Heart left ventricle (tissue), 16 donors: ENCODE results near the gene TLK1. TPM values are rescaled to one million over a fixed set of nuclear protein-coding genes. Genes with fewer than 3 reads are reported as not detected.

Source experiments
- ATAC-seq, 4 donors: fragments of 200-7000 bp; cut with Tn5 transposase; one replicate each; pipeline ENCODE4 v1.9.1; 2020 to 2022; ENCODE audit warnings: moderate library complexity in 4 of 4, mild to moderate bottlenecking in 3 of 4, moderate number of reproducible peaks in 1 of 4
- DNase-seq, 5 donors: peaks; one replicate each; pipeline ENCODE4 v3.0.0-alpha.2; 2020
- H3K27ac ChIP-seq, 12 donors: fragments of 200-600 bp; sonication (generic) in 4 of 12; one replicate each; pipeline versions ENCODE4 v1.5.0 to v1.8.0; 2016 to 2022; ENCODE audit warnings: mild to moderate bottlenecking in 2 of 12
- H3K27me3 ChIP-seq, 9 donors: fragments of 200-600 bp; sonication (generic) in 2 of 9; one replicate each; pipeline versions ENCODE4 v1.5.1 to v1.8.0; 2016 to 2022; ENCODE audit warnings: mild to moderate bottlenecking in 3 of 9
- H3K36me3 ChIP-seq, 9 donors: fragments of 200-600 bp; sonication (generic) in 2 of 9; one replicate each; pipeline versions ENCODE4 v1.5.0 to v1.8.0; 2018 to 2022; ENCODE audit warnings: mild to moderate bottlenecking in 2 of 9
- H3K4me1 ChIP-seq, 12 donors: fragments of 200-600 bp; sonication (generic) in 4 of 12; one replicate each; pipeline versions ENCODE4 v1.5.0 to v1.8.0; 2016 to 2022; ENCODE audit warnings: mild to moderate bottlenecking in 3 of 12
- H3K4me3 ChIP-seq, 12 donors: fragments of 200-600 bp; sonication (generic) in 4 of 12; one replicate each; pipeline versions ENCODE4 v1.5.0 to v1.8.0; 2017 to 2022; ENCODE audit warnings: mild to moderate bottlenecking in 9 of 12, moderate library complexity in 4 of 12
- H3K9me3 ChIP-seq, 12 donors: fragments of 200-600 bp; sonication (generic) in 4 of 12; one replicate each; pipeline versions ENCODE4 v1.5.0 to v1.8.0; 2016 to 2022; ENCODE audit warnings: mild to moderate bottlenecking in 1 of 12
- POLR2A ChIP-seq, 2 donors: fragments of 450-650 bp; IDR thresholded peaks; one replicate each; pipeline ENCODE4 v1.6.1; 2017; ENCODE audit warnings: antibody characterized with exemption in 2 of 2, mild to moderate bottlenecking in 2 of 2, moderate library complexity in 2 of 2
- WGBS, 4 donors: extraction: QIAGEN DNeasy Blood & Tissue Kit in 2 of 4; methylation state at CpG; one replicate each; pipeline versions ENCODE4 v1.1.5 to v1.1.7; 2013 to 2018; 5-methylcytosine and 5-hydroxymethylcytosine counted together
- intact Hi-C, 10 donors: fragments of 100-400 bp; cut with DNase I; formaldehyde crosslinking; loops; one replicate each; pipeline versions ENCODE4 v1.11.1 to v1.14.2; 2022
- polyA plus RNA-seq, 2 donors: library from polyadenylated mRNA; stranded (reverse); fragments of 200-250 nt; gene quantifications; one replicate each; pipeline ENCODE4 v1.2.3, GENCODE V29; 2013
- total RNA-seq, 9 donors: library from RNA; depleted of rRNA in 2 of 9; stranded (reverse); fragments of >200 nt in 2 of 9; fragmentation: NEBNext Ultra II Directional in 3 of 9; extraction: Animal tissue kit (Norgen Biotek cat#: 25700) in 3 of 9; gene quantifications; one replicate each; pipeline versions ENCODE4 v1.1.0 to v1.2.4, GENCODE V29; 2016 to 2023
- TF ChIP-seq, protein P1 (sequence below), 12 donors: fragments of 200-600 bp; sonication (generic) in 4 of 12; IDR thresholded peaks; one replicate each; pipeline versions ENCODE4 v1.5.0 to v1.8.0; 2018 to 2022; ENCODE audit warnings: antibody characterized with exemption in 12 of 12, mild to moderate bottlenecking in 5 of 12
- donor health status: ischemic (EF 13 %, LVEDD 7.1; RV severe dilation, severe dysfunction).
- donor health status: healthy with polysubstance abuse.
- donor health status: DM: no; HTN: yes; CAD: no.
- donor health status: DM: no; HTN: no; CAD: no.
- donor health status: ischemic (EF 25% LVEDD 6.9; RV normal size, moderate dysfunction).
- donor health status: ischemic (EF 25% LVEDD 5.7; RV mildly dilated, moderate dysfunction).
- donor health status: healthy.
- donor health status: DM: yes; HTN: yes; CAD: no.
- donor health status: ischemic (EF 35%, LVEDD 5.7; RV mildly dilated, moderate dysfunction).
- donor health status: nonischemic (EF 11% LVEDD 7.7; RV severe dilation, severe dysfunction).
- donor health status: DM: yes; HTN: yes; CAD: no.
- donor health status: PGD.
- donor health status: ischemic (EF 29% LVEDD 5.4; RV normal size, mild dysfunction).
- donor health status: nonischemic (EF 23%, LVEDD 6.1; RV moderate dilation, normal function).

The TLK1 gene
- total and polyA plus RNA-seq, 11 donors: 7.2 to 41.4 (median 26.8) TPM

DNA sequence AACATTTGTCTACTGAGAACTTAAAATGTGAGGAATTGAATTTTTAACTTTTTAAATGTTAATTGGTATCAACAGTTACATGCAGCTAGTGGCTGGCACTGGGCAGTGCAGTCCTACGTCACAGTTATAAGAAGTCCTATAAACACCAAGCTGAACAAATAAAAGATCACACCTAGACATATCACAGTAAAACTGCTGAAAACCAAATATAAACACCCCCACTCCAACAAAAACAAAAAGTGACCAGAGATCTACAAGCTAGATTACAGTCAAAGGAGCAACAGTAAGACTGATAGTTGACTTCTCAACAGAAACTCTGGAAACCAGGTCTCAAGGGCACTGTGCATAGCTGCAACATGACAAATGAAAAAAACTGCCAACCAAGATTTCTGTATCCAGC is 19.4 kb downstream of the TLK1 start:
- no peak overlapping the region for H3K4me3 ChIP-seq
- 54 to 82% (median 76%) methylated on average over 1 of the region's 1 CpG for WGBS, 4 donors
- no peak for DNase-seq

DNA sequence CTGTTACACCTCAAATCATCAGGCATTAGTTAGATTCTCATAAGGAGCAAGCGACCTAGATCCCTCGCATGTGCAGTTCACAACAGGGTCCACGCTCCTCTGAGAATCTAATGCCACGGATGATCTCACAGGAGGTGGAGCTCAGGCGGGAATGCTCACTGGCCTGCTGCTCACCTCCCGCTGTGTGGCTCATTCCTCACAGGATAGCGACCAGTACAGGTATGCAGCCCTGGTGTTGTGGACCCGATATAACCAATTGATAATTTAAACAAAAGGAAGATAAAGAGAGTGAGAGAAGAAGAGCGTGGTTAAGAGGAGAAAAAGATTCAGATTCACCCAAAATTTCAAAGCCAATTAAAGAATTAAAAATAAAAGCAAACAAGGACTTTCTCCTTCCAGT is 20.8 kb downstream of the TLK1 start:
- Histone ChIP-seq H3K27me3 (no peaks in the 10 kb centered on the region), H3K27ac (no peak overlapping the region), H3K4me3 (no peak overlapping the region), H3K36me3 (no peaks in the 10 kb centered on the region), H3K4me1 (peaks cover 0 to 70% (median 17%) of the 10 kb centered on the region in 12 donors), H3K9me3 (no peaks in the 10 kb centered on the region)
- DNase-seq (no peak), ATAC-seq (peak in 1 of 4 donors; percentile 42)
- WGBS, 4 donors: 90 to 97% (median 95%) methylated on average over 9 of the region's 9 CpGs
- no peak for TF ChIP-seq POLR2A (IDR thresholded peaks at IDR 0.05)
- TF ChIP-seq, protein P1, sequence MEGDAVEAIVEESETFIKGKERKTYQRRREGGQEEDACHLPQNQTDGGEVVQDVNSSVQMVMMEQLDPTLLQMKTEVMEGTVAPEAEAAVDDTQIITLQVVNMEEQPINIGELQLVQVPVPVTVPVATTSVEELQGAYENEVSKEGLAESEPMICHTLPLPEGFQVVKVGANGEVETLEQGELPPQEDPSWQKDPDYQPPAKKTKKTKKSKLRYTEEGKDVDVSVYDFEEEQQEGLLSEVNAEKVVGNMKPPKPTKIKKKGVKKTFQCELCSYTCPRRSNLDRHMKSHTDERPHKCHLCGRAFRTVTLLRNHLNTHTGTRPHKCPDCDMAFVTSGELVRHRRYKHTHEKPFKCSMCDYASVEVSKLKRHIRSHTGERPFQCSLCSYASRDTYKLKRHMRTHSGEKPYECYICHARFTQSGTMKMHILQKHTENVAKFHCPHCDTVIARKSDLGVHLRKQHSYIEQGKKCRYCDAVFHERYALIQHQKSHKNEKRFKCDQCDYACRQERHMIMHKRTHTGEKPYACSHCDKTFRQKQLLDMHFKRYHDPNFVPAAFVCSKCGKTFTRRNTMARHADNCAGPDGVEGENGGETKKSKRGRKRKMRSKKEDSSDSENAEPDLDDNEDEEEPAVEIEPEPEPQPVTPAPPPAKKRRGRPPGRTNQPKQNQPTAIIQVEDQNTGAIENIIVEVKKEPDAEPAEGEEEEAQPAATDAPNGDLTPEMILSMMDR (IDR thresholded peaks at IDR 0.05): no peak
- intact Hi-C loops: no loop called here

More for the DNA sequence above, 19.4 kb downstream of the TLK1 start:
- peaks cover 0 to 77% (median 23%) of the 10 kb centered on the region in 12 donors for H3K4me1 ChIP-seq
- no peak for TF ChIP-seq POLR2A (IDR thresholded peaks at IDR 0.05)
- TF ChIP-seq, protein P1 (IDR thresholded peaks at IDR 0.05): no peak
- H3K27me3 ChIP-seq: no peaks in the 10 kb centered on the region
- no peaks in the 10 kb centered on the region for H3K36me3 ChIP-seq
- intact Hi-C loops: no loop called here
- ATAC-seq: peak in 2 of 4 donors; percentile 45 to 56
- H3K27ac ChIP-seq: no peak overlapping the region
- H3K9me3 ChIP-seq: no peaks in the 10 kb centered on the region

DNA sequence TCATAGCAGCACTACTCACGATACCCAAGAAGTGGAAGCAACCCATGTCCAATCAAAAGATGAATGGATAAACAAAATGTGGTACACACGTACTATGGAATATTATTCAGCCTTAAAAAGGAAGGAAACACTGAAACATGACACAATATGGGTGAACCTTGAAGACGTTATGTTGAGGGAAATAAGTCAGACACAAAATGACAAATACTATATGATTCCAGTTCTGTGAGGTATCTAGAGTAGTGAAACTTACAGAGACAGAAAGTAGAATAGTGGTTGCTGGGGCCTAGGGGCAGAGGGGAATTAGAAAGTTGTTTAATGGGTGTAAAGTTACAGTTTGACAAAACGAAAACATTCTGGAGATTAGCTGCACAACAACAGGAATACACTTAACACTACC is 24.7 kb downstream of the TLK1 start:
- Histone ChIP-seq H3K4me3 (no peak overlapping the region), H3K4me1 (peaks cover 0 to 55% (median 23%) of the 10 kb centered on the region in 12 donors), H3K9me3 (no peaks in the 10 kb centered on the region), H3K36me3 (no peaks in the 10 kb centered on the region), H3K27ac (no peak overlapping the region), H3K27me3 (no peaks in the 10 kb centered on the region)
- ATAC-seq (no peak), DNase-seq (no peak)
- TF ChIP-seq POLR2A (IDR thresholded peaks at IDR 0.05): no peak
- TF ChIP-seq, protein P1 (IDR thresholded peaks at IDR 0.05): no peak
- WGBS, 4 donors: 88 to 93% (median 91%) methylated on average over 4 of the region's 4 CpGs
- intact Hi-C loops: no loop called here

DNA sequence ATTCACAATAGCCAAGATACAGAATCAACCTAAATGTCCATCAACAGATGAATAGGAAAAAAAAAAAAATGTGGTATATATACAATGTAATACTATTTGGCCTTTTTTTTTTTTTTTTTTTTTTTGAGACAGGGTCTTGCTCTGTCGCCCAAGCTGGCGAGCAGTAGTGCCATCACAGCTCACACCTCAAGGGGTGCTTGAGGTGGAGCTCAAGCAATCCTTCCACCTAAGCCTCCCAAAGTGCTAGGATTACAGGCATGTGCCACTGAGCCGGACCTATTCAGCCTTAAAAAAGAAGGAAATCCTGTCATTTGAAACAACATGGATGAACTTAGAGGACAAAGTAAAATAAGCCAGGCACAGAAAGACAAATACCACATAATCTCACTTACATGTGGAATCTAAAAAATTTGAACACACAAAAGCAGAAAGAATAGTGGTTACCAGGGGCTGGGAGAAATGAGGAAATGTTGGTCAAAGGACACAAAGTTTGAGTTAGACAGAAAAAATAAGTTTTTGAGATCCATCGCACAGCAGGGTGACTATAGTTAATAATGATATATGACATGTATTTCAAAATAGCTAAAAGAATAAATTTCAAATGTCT is 26.0 kb downstream of the TLK1 start:
- intact Hi-C loops: no loop called here
- WGBS, 4 donors: 87 to 92% (median 90%) methylated on average over 4 of the region's 4 CpGs
- Histone ChIP-seq H3K36me3 (no peaks in the 10 kb centered on the region), H3K27me3 (no peaks in the 10 kb centered on the region), H3K4me3 (no peak overlapping the region), H3K27ac (no peak overlapping the region), H3K4me1 (peaks cover 0 to 50% (median 20%) of the 10 kb centered on the region in 12 donors), H3K9me3 (no peaks in the 10 kb centered on the region)
- no peak for TF ChIP-seq POLR2A (IDR thresholded peaks at IDR 0.05)
- TF ChIP-seq, protein P1 (IDR thresholded peaks at IDR 0.05): no peak
- DNase-seq (no peak), ATAC-seq (no peak)
